Amniotic epithelial cell (primary cell): Measurements from ENCODE around the gene FAM110A.
"Not testable (repeated sequence)": the region's sequence is repeated elsewhere in the genome, so short reads cannot be mapped to it uniquely, and the experiment has no call there.

Experiments used
- DNase-seq: peaks from one replicate; pipeline ENCODE4 v3.0.0-alpha.2; 2010; ENCODE audit warnings: low read depth

The FAM110A gene

DNA sequence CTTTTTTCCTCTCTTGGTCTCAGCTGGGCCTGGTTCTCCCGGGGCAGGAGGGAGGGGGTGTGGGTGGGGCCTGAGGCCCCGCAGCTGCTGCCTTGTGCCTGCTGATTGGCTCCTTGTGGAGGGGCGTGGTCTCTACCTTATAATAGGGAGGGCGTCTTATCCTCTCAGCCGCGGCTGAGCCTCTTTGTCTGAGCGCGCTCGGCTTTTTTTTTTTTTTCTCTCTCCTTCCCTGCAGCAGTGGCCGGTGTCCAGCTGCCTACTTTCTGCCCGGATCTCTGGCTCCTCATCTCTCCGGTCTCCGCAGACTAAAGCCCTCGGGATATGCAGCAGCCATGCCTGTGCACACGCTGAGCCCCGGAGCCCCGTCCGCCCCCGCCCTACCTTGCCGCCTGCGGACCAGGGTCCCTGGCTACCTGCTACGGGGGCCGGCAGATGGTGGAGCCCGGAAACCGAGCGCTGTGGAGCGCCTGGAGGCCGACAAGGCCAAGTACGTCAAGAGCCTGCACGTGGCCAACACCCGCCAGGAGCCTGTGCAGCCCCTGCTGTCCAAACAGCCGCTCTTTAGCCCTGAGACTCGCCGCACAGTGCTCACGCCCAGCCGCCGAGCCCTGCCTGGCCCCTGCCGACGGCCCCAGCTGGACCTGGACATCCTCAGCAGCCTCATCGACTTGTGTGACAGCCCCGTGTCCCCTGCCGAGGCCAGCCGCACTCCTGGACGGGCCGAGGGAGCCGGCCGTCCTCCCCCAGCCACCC lies 11.1 kb downstream of the FAM110A start:
- peak; percentile 89 for DNase-seq

DNA sequence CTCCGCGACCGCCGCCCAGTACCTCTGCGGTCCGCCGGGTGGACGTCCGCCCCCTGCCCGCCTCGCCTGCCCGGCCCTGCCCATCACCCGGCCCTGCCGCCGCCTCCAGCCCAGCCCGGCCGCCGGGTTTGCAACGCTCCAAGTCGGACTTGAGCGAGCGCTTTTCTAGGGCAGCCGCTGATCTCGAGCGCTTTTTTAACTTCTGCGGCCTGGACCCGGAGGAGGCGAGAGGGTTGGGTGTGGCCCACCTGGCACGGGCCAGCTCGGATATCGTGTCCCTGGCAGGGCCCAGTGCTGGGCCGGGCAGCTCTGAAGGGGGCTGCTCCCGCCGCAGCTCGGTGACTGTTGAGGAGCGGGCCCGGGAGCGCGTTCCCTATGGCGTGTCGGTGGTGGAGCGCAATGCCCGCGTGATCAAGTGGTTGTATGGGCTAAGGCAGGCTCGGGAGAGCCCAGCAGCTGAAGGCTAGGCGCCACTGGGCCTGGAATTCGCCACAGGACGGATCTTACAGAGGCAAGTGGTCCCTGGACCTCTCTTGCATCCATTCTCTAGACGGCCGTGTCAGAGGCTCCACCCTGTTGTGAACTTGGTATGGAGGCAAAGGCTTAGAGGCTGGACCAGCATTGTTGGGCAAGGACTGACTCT lies 11.8 kb downstream of the FAM110A start:
- DNase-seq, result no peak

DNA sequence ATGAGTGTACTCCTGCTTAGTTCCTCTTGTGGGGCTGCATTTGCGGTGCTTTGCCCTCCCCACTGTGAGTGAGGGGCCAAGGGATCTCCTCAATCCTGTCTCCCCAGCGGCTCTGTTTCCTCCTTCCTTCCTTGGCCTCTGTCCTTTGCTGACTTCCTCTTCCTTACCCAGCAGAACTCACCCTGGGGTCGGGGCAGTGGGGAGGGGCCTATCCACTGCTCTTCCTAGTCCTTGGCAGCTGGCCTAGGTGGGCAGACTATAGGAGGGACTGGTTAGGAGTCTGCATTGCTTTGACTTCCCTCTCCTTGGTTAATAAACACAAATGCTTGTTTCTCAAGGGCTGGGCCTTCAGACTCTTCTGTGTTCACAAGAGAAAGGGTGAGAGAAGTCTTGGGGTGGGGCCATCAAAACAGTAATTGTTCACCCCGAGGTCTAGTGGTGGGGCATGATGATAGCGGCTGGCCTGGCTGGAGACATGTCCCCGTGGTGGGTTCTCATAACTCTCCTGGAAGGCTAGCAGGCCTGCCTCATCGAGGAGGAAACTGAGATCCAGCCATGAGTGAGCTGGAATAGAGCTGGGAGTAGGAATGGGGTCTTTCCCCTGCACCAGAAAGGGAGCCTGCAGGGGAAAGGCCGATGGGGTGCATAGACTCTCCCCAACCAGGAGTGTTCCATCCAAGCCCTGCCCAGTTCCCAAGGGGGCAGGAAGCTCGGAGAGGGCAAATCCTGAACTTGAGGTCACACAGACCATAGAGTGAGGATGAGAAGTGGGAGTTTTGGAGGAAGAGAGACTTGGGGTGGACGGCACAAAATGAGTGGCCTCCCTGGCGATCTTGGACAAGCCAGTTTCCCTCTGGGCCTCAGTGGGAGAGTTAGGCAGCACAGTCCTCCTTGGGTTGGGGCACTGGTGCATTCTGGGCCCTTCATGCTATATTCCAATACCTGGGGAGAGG lies 12.7 kb downstream of the FAM110A start:
- no peak for DNase-seq

DNA sequence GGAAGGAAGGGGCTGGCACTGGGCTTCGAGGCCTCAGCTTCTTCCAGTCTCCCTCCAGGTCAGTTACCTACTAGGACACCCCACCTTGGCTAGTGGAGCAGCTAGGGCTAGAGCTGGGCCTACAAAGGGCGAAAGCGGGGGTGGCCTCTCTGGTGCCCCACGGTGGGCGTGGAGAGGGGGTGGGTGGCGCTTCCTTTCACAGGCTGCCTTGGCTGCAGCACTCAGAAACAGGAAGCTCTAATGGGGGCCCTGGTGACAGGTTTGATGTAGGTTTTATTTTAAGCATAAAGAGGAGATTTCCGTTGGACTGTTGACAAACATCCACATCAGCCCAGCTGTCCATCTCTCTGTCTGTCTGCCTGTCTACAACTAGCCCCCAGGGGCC lies 13.4 kb downstream of the FAM110A start:
- DNase-seq, result no peak

DNA sequence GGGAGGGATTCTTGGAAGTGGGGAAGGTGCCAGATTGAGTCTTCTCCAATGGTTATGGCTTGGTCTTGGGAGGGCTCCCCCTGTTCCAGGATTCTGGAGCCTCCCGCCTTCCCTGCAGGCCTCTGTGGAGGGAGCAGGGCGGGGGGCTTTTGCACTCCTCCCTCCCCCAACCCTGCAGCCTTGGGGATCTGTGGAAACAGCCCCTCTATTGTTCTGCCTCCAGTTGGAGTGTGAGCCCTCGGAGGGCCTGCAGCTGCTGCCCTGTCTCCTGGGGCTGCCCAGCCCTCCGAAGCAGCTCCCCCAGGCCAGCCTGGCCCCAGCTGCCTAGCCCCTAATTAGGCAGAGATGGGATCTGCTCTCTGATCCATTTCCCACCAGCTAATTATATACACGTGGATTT lies 14.7 kb downstream of the FAM110A start:
- DNase-seq, result no peak

DNA sequence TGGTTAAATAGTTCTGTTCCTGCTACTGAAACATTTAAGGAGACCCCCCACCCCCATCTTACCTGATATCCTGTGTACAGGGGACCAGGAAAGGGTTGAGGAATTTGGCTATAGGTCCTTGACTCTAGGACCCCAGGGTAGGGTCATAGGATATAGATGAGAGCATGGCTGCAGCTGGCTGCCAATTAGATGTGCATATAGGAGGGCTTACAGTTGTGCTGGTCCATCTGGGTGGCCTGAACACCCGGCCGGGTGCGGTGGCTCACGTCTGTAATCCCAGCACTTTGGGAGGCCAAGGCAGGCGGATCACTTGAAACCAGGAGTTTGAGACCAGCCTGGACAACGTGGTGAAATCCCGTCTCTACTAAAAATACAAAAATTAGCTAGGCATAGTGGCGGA lies 15.2 kb downstream of the FAM110A start:
- DNase-seq, result not testable (repeated sequence)

DNA sequence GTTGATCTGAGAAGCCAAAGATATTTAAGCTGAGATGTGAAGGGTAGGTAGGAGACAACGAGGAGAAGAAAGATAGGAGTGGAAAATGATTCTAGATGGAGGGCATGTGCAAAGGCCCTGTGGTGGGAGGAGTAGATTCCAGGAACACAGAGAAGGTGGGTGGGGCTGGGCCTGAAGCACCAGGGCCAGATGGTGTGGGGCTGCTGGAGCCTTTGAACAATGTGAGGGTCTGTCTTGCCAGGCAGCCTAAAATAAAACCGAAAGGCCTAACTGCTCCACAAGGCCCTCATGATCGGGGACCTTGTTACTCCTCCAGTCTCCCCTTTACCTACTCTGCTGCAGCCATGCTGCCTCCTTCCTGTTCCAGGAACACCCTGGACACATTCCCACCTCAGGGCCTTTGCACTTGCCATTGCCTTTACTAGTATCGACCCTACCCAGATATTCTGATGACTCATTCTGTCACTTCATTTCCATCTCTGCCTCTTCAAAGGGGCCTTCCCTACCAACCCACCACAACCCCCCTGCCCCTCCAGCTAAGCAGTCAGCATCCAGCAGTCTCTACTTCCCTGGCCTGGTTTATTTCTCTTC lies 20.0 kb downstream of the FAM110A start:
- DNase-seq, result no peak

DNA sequence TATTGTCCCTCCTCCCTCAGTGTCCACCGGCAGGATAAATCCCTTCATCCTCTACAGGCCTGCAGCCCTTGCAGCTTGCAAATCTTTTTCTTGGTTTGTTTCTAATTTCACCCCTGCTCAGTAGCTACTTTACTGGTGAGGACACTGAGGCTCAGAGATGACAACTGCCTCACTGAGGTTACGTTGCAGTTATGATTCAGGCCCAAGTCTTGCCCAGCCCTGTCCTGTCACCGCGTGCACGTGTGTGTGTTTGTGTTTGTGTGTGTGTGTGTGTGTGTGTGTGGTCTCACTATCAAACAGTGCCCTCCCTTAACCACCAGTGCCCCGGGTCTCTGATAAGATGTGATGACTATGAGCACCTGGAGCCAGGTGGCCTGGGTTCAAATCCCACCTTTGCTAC lies 21.1 kb downstream of the FAM110A start:
- DNase-seq, result no peak

DNA sequence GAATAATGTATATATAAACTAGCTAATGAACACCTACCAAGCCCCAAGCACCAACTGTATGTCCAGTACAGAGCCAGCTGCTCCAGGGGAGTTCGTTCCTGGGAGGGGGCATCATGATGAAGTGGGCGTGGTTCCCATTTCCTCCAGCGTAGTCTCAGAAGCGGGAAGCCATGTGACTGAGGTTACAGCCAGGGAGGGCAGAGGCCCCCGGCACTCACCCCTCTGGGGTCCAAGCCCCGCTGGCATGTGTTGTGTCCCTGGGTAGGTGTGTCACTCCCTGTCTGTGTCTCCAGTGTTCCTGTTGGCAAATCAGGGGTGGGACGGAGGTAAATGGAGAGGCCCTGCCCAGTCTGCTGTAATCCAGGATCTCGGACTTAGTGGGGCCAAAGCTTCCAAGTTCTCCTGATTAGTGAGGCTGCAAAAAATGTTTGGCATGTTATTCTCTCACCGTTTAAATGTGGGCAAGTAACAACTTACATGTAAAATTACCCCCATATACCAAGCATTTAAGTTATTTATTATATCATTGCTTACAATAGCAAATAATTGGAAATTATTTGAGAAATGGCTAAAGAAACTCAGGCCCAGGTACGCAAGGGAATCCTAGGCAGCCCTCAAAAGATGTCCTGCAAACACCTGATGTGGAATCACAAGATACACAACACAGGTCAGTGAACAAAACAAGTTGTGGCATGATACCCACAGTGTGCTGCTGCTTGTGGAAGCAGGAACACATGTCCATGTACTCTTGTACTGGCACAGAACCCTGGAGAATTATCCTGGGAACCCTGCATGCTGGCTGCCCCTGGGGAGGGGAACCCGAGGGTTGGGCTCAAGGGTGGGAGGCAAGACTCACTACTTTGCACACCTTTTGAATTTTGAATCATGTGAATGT lies 22.2 kb downstream of the FAM110A start:
- DNase-seq, result no peak

DNA sequence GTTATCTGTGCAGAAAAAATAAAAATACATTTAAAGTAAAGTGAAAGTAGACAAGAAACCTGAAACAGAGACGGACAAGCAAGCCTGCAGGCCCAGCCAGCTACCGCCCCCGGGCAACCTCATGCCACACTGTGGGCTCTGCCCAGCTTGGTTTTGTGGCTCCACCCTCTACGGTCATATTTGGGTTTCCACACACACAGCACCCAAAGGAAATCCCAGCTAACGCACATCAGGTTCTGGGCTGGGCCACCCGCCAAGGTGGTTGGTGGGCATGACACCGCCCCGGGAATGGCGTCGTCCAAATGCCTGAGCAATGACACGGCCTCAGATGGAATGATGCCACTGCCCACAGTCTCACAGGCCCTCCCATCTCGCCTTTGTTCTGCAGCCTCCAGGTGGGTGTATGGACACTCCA lies 22.9 kb downstream of the FAM110A start:
- peak; percentile 71 for DNase-seq

DNA sequence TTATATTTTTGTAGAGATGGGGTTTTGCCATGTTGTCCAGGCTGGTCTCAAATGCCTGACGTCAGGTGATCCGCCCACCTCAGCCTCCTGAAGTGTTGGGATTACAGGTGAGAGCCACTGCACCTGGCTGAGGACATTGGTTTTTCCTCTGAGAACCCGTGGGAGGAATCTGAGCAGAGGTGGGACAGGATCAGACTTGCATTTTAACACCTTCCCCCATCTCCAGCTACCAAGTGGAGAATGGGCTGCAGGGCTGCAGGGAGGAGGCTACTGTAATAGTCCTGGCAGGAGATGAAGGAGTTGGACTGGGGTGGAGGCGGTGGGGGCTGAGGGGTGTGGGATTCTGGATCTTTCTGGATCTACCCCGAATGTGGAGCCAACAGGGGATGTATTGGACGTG lies 24.5 kb downstream of the FAM110A start:
- DNase-seq, result no peak

DNA sequence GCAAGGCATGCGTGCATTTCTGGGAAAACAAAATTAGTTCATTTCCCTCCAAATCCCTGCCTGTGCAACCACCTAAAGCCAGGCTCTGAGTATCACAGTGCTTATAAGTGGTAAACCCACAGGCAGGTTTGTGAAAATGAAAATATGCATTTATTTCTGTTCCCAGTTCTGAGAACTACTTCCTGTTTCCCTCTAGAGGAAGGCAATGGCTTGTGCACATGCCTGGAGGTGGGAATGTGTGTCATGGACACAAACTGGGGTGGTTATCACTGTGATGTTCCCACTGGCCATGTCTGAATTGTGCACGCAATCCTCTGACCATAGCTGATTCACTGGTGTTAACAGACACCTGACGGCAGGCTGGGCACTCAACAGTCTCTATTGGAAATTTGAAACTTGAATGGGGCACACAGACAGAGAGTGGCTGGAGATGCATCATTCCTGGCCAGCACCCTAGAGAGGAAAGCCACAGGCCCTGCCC lies 26.3 kb downstream of the FAM110A start:
- peak; percentile 7 for DNase-seq

DNA sequence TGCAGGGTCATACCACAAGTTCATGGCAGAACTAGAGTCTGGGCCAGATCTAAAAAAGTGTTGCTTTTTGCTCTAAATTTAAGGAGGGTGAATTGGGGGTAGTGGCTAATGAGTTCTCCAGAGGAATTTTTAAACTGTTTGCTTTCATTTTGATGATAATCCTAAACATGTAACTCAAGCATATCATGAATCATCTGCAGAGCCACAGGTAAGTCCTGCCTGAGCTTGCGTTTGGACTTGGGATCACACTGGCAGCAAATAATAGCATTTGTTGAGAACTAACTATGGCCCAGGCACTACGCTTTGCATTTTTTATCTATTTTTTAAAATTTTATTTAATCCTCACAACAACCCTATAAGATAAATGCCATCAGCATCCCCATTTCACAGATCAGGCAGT lies 27.4 kb downstream of the FAM110A start:
- DNase-seq, result no peak

DNA sequence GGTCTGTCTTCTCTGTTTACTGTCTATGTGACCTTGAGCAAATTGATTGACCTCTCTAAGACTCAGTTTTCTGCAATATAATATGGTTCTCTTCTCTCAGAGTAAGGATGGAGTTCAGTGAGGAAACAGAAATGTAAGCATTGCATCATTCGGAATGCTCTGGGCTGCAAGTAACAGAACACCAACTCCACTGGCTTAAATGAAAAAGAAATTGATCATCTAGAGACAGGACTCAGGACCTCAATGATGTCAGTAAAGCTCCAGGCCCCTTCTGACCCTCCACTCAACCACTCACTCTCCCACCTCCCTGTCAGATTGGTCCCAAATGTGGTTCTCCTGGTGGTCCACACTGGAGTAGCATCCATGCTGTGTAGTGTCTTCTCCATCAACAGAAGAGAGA lies 31.9 kb downstream of the FAM110A start:
- DNase-seq, result no peak

DNA sequence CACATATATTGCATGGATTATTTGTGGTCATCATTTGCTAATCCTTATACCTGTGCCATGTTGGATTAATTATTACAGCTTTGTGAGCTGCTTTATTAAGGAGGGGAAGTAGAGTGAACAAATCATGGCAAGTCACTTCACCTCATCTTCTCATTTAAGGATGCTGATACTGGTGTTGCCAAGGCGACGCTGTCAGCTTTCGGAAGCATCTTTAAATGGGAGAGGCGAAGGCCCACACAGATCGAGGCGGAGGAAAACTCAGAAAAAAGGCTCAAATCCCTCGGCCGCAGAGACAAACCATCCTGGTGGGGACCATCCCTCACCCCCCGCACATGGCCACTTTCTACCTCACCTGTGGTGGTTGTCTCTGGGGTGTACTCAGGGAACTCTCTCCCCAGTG lies 34.8 kb downstream of the FAM110A start:
- DNase-seq, result no peak

DNA sequence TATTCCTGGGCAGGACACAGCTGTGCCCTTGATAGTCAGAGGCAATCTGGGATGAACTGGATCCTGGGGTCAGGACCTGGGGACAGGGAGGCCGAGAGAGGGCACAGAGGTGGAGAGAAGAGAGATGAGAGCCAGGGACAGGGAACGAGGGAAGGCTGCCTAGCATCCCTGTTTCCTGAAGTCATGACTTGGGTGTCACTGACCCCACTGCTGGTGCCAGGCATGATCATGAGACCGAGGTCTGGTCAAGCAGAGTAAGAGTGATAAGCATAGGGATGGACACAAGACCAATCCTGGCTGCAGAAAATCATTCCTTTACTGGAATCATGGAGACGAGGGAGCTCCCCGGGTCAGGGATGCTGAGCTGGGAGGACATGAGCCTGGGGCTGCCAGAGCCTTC lies 36.1 kb downstream of the FAM110A start:
- no peak for DNase-seq

DNA sequence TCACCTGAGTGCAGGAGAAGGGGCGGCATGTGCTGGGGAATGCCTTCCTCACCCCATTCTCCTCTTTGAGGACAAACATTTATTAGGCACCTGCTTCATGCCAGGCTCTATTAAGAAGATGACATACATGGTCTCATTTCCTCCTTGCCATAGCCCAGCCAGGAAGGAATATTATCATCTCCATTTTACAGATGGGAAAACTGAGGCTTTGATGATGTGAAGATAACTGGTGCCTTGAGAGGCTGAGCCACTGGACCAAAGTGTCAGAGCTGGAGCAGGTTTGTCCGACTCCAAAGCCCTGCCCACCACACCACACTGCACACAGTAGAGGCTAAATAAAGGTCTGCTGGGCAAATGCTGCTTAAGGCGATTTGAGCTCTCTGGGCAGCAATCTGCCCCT lies 37.2 kb downstream of the FAM110A start:
- DNase-seq, result no peak

DNA sequence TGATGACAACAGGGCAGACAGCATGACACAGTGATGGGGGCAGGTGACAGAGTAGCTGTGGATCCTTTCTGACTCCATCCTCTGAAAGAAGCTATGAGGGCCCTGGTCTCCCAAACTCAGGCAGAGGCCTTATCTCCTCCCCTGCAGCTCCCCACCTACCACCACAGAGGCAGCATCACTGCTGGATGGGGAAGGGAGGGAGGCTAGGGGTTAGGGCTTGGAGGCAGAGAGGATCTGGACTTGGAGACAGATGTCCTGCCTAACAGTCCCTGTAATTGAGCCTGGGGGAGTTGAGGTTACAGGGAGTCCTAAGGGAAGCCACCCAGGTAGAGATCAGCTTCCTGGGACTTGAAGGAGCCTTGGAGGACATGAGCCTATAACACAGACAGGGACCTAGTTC lies 37.9 kb downstream of the FAM110A start:
- DNase-seq, result no peak

DNA sequence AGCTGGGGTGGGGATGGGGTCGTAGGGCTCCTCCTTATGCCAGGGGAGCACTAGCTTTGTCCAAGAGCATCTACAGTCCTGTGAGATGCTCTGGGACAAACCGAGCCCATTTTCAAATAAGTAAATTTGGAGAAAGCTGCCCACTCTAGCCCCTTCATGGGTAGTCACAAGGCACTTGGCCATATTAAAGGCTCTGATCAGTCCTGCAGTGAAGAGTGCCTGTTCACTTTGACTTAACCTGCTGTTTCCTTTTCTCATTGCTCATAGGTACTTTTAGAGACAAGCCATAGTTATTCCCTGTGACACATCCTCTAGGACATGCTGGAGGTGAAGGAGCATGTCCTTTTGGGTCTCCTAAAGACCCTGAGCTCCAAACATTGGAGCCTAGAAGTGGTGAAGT lies 38.4 kb downstream of the FAM110A start:
- DNase-seq, result no peak

DNA sequence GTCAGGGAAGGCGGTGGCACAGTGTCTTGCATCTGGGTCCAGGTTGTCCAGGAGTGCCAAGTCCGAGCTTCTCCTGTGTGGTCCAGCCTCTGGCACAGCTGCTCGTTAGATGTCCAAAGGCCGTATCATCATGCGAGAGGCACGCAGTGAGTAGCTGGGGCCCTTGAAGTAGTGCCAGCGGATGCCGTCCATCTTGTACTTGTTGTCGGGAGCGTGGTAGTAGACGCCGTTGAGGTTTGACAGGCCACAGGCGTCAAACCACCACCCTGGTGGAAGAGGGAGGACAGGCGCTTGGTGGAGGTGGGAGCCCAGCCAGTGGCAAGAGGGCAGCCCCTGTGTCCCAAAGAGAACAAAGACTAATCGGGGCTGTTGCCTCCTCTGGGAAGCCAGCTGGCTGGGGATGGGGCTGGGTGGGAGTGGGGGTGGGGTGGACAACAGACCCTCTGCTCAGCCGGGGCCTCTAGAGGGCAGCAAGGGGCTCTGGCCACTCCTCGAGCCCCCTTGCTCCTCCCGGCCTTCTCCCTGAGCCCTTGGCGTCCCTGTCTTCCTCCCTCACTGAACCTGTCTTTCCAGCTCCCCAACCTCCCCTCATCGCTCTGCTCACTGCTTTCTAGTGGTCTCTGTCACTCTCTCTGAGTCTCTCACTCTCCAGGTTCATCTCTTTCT lies 39.5 kb downstream of the FAM110A start:
- DNase-seq, result no peak
